A172 (cell line): ENCODE data around the gene SYNPO2. TPM values are rescaled to one million over a fixed set of nuclear protein-coding genes. Genes with fewer than 3 reads are reported as not detected.

ENCODE experiments used
- total RNA-seq: library from RNA; depleted of rRNA; stranded (reverse); fragments of >200 nt; shearing (Covaris generic); gene quantifications from 2 replicates; pipeline ENCODE4 v1.2.3, GENCODE V29; 2014; rRNA removed

SYNPO2 gene
- total RNA-seq, 1 experiment from 2014 or later: 0.07 TPM

Other genes with a start within 250 kb of the SYNPO2 start
- gene METTL14, start 203.5 kb upstream of the SYNPO2 start, total RNA-seq: 10.0 and 38.0 TPM in 2 replicates
- gene SEC24D, start 52.7 kb upstream of the SYNPO2 start, total RNA-seq: 25.9 and 36.8 TPM in 2 replicates
- gene MYOZ2, start 247.0 kb downstream of the SYNPO2 start, total RNA-seq: 0.10 TPM in 1 of 2 replicates, not detected in the other